HG03139 (cell line): ENCODE measurements around the gene PALM2AKAP2.

Source experiments
- ATAC-seq: cut with Tn5 transposase; IDR thresholded peaks from one replicate; pipeline ENCODE4 v1.9.1; 2021; ENCODE audit not compliant: unreplicated experiment

The PALM2AKAP2 gene

GRCh38 chr9:109779711-109780452, at the start of gene PALM2AKAP2:
Gene PALM2AKAP2, plus strand, starts transcription at chr9:109780198. Its CDS starts 291 bp downstream, at chr9:109780489.
- ATAC-seq: no peak

GRCh38 chr9:109730228-109730627, 49.8 kb upstream of the PALM2AKAP2 start:
- ATAC-seq: no peak

GRCh38 chr9:109733690-109734089, 46.3 kb upstream of the PALM2AKAP2 start:
- no peak for ATAC-seq

DNA sequence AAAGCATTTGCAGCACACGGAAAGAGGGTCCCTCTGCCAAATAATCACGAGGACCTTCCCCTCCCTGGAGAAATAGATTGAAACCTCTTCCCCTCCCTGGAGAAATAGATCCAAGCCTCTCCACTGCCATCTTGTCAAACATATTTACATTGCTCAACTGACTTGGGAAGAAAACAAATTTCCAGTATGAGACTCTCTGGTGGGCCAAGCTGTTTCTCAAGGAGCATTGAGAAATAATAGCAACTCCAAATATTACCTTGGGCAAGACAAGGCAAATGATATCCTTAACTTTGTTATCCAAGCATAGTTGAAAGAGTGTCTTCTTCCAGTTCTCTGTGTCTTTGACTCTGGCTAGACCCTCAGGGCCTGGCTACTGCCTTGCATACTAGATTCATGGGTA, 45.2 kb upstream of the PALM2AKAP2 start:
- no peak for ATAC-seq

GRCh38 chr9:109735801-109736200, 44.2 kb upstream of the PALM2AKAP2 start:
- no peak for ATAC-seq

GRCh38 chr9:109737295-109737694, 42.7 kb upstream of the PALM2AKAP2 start:
- no peak for ATAC-seq

DNA sequence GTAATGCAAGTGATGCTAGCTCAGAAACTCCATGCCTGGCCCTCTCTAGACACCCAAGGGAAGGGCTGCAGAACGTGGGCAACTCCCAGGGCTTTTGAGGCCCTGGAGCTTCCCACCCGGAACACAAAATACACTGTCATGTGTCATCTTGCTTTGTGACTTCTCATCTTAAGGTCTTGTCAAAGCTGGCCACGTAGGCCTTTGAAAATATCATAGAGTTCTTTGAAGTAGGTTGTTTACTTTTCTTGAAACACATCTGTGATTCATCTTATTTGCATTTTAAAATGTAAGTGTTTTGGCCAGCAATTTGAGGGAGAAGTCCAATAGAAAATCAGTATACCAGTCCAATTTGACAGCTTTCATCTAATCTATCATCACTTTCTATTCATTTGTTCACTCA, 40.2 kb upstream of the PALM2AKAP2 start:
- no peak for ATAC-seq

GRCh38 chr9:109742776-109743348, 37.1 kb upstream of the PALM2AKAP2 start:
- ATAC-seq: no peak

DNA sequence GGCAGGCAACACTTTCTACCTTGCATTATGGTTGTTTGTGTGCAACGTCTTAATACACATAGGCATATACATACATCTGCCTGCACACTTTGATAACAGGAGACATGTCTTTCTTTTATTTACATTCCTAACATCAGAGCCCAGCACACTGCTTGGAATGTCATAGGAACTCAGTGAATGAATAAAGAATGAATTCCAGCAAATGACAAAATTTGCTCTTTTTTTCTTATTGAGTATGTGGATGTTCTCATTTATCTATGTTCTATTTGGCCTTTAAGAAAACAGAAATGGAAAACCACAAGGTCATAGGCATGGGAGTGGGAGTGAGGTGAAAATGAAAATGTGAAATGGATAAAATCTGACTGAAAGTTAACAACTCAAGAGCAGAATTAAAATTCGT, 36.3 kb upstream of the PALM2AKAP2 start:
- no peak for ATAC-seq

DNA sequence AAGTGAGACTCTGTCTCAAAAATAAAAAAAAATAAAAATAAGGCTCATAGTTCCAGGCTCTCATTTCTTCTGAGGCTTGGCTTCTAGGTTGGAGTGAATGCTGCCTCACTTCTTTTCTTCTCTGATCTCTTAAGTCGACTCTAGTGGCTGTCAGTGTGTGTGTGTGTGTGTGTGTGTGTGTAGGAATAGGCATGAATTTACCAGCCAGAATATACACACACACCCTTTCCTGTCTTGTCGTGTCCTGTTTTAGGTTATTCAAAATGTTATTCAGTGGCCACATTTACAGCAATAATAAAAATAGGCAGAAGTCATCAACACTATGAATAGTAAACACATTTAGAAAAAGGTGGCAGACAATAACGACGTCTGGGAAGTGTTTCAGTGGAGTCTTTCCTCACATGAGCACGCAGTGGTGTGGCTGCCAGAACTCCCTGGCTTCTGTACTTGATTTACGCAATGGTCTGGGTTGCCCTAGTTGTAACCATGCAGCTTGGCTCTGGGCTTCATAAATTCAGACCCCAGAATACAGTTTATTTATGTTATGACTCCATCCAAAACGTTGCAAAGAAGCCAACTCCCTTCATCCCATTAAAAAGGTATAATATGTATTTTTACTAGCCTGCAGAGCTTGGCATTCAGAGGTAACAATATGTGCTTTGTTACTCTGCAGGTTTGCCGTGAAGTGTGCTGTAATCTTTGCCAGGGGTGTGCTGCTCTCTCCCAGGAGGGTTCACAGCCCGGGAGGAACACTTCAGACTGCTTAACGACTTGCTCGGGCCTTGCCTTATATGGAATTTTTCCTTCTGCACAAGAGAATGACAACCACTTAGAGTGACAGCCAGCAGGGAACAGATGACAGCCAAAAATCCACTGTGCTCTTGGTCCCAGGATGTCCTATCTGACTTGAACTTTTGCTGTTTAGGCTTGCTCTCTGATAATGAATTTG, 34.4 kb upstream of the PALM2AKAP2 start:
- no peak for ATAC-seq

GRCh38 chr9:109751253-109751652, 28.7 kb upstream of the PALM2AKAP2 start:
- no peak for ATAC-seq

GRCh38 chr9:109753308-109753707, 26.7 kb upstream of the PALM2AKAP2 start:
- no peak for ATAC-seq

GRCh38 chr9:109755040-109755439, 25.0 kb upstream of the PALM2AKAP2 start:
- ATAC-seq: no peak

DNA sequence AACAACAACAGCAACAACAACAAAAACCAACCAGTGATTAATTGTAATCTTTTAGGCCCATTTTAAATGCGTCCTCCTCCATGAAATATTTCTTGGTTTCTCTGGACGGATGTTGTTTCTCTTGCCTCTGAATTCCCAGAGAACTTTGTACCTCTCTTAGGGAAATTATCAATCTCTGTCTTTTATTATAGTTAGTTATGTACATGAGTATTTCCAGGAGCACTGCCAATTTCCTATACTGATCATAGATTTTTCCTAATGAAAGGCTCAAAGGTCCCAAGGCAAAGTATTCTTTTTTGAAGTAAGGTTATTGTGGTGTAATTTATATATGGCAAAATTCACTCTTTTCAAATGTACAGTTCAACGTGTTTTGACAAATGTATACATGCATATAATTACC, 20.4 kb upstream of the PALM2AKAP2 start:
- no peak for ATAC-seq

- no peak for ATAC-seq
These were observed 14.7 kb upstream of the PALM2AKAP2 start for GRCh38 chr9:109765278-109765677.

DNA sequence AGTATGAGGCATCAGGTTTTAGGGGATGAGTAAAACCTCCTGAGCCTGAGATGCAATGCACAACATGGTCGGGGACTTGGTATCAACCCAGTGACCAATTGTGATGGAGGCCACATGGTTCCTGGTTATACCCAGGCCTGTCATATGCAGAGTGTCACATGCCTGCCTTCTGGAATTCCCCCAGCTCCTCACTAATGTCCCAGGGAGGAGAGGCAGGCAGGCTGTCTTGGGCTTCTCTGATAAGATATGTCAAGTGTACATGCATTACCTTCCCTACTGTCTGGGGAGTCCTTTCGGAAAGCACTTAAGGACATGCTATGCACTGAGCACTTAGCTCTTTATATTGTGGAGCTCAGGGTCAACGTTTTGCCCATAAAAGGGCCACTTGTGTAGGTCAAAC, 14.2 kb upstream of the PALM2AKAP2 start:
- no peak for ATAC-seq

- ATAC-seq: no peak
These were observed 13.6 kb upstream of the PALM2AKAP2 start for GRCh38 chr9:109766351-109766750.

- ATAC-seq: no peak
These were observed 12.6 kb upstream of the PALM2AKAP2 start for GRCh38 chr9:109767404-109767803.

- ATAC-seq: no peak
These were observed 12.2 kb upstream of the PALM2AKAP2 start for GRCh38 chr9:109767814-109768213.

GRCh38 chr9:109769250-109769649, 10.7 kb upstream of the PALM2AKAP2 start:
- ATAC-seq: no peak

DNA sequence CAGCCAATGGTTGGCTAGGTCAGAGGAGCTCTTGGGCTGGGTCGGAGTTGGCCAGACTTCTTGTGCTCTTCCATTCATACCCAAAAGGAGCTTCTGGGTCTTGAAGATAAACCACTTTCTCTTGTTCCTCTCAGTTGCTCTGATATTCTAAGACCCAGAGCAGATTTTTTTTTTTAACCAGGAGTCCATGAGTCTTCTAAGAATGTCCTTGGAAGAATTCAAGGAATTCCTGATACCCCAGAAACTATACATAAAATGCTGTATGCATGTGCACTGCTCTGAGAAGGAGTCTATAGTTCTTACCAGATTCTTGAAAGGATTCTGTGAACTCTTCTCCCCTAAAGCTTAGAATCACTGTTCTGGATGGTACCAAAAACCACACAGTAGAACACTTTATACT, 9.9 kb upstream of the PALM2AKAP2 start:
- ATAC-seq: no peak

- no peak for ATAC-seq
These were observed 8.9 kb upstream of the PALM2AKAP2 start for GRCh38 chr9:109771087-109771486.
